K562 (cell line): ENCODE data around the gene OLFML2B. TPM values are rescaled to one million over a fixed set of nuclear protein-coding genes. Genes with fewer than 3 reads are reported as not detected.

Source experiments
- ATAC-seq: fragments of 200-7000 bp; cut with Tn5 transposase; 3 replicates; pipeline ENCODE4 v1.9.1; 2020; ENCODE audit warnings: moderate library complexity
- BruUV-seq: library from RNA; stranded (reverse); fragments of 400-500 nt; replicated peaks from 2 replicates; lab custom pipeline; 2021; lab: Mats Ljungman, UMichigan
- CTCF ChIA-PET: fragments of 300-600 bp; formaldehyde crosslinking; extraction: SDS; loops from one replicate; lab custom pipeline; 2021; ENCODE audit warnings: low intra/inter-chr PET ratio; lab: Yijun Ruan, JAX
- POLR2A ChIA-PET: fragments of 300-600, 350-650 bp; sonication (Branson Sonifier 250); formaldehyde crosslinking; extraction: SDS; loops from one replicate; lab custom pipeline; 2021; ENCODE audit warnings: antibody characterized with exemption, inconsistent platforms; lab: Yijun Ruan, JAX
- DNase-seq, 4 experiments: peaks; one replicate each; pipeline versions ENCODE4 v3.0.0 to v3.0.0-alpha.2; 2011 to 2018; ENCODE audit warnings: low spot score in 3 of 4, mixed read lengths in 3 of 4; ENCODE audit errors: extremely low read depth in 1 of 4
- FAIRE-seq: peaks from 2 replicates; lab custom pipeline; 2011; peaks lifted over from hg19 to GRCh38; lab: Jason Lieb, UNC
- H2AFZ ChIP-seq: 2 replicates; pipeline ENCODE4 v1.6.0; 2011; ENCODE audit warnings: low read depth, low read length, control low read depth, inconsistent platforms
- H3K27ac ChIP-seq: fragments of 200-600 bp; 3 replicates; pipeline ENCODE4 v1.8.0; 2011; ENCODE audit warnings: low read depth, mild to moderate bottlenecking, control low read depth, inconsistent platforms, low read length, moderate library complexity, mixed read lengths; ENCODE audit errors: extremely low read depth
- H3K27me3 ChIP-seq, 2 experiments: fragments of 300-600 bp in 1 of 2; 2 replicates in 1 of 2; 3 replicates in 1 of 2; pipeline versions ENCODE4 v1.6.0 to v1.8.0; 2011; ENCODE audit warnings: inconsistent platforms in 2 of 2, low read length in 2 of 2, mild to moderate bottlenecking in 1 of 2, mixed read lengths in 1 of 2, moderate library complexity in 1 of 2; ENCODE audit not compliant: control insufficient read depth in 2 of 2, insufficient read depth in 2 of 2
- H3K36me3 ChIP-seq: fragments of 300-600 bp; 3 replicates; pipeline ENCODE4 v1.8.0; 2011; ENCODE audit warnings: mild to moderate bottlenecking, low read length, inconsistent platforms; ENCODE audit not compliant: control insufficient read depth, insufficient read depth
- H3K4me1 ChIP-seq, 2 experiments: fragments of 200-600 bp in 1 of 2; replicated peaks in 1 of 2; 2 replicates in 1 of 2; 3 replicates in 1 of 2; pipeline versions ENCODE4 v1.5.1 to v1.8.0; 2011; ENCODE audit warnings: inconsistent platforms in 2 of 2, low read length in 2 of 2, mild to moderate bottlenecking in 1 of 2, mixed read lengths in 1 of 2, moderate library complexity in 1 of 2; ENCODE audit not compliant: control insufficient read depth in 2 of 2, insufficient read depth in 2 of 2
- H3K4me2 ChIP-seq: 2 replicates; pipeline ENCODE4 v1.6.1; 2011; ENCODE audit warnings: low read length, control low read depth, inconsistent platforms, mixed read lengths; ENCODE audit not compliant: insufficient read depth
- H3K4me3 ChIP-seq: fragments of 200-600 bp; sonication (generic), shearing (Covaris generic); 2 replicates; pipeline ENCODE4 v1.5.1; 2016; ENCODE audit warnings: control low read depth, inconsistent platforms
- H3K79me2 ChIP-seq: fragments of 200-600 bp; 3 replicates; pipeline ENCODE4 v1.8.0; 2011; ENCODE audit warnings: low read length, inconsistent platforms; ENCODE audit not compliant: control insufficient read depth, insufficient read depth
- H3K9ac ChIP-seq, 2 experiments: 2 replicates each; pipeline versions ENCODE4 v1.6.0 to v1.6.1; 2011; ENCODE audit warnings: low read depth in 2 of 2, low read length in 2 of 2, control low read depth in 1 of 2, inconsistent platforms in 1 of 2, mild to moderate bottlenecking in 1 of 2, mixed read lengths in 1 of 2; ENCODE audit not compliant: insufficient read depth in 1 of 2
- H3K9me1 ChIP-seq: one replicate; pipeline ENCODE4 v1.6.0; 2011; ENCODE audit warnings: inconsistent platforms, mild to moderate bottlenecking, low read length, moderate library complexity; ENCODE audit not compliant: control insufficient read depth, insufficient read depth
- H3K9me3 ChIP-seq: replicated peaks from 2 replicates; pipeline ENCODE4 v1.5.1; 2011; ENCODE audit warnings: low read depth, low read length, inconsistent platforms; ENCODE audit not compliant: control insufficient read depth, insufficient read depth
- H4K20me1 ChIP-seq: replicated peaks from 2 replicates; pipeline ENCODE4 v1.6.1; 2011; ENCODE audit warnings: low read length, inconsistent platforms, mixed read lengths; ENCODE audit not compliant: control insufficient read depth, insufficient read depth
- CEBPB ChIP-seq: fragments of 450-650 bp; IDR thresholded peaks from 2 replicates; pipeline ENCODE4 v1.6.1; 2016; ENCODE audit warnings: missing genetic modification characterization, missing compliant biosample characterization
- CEBPG ChIP-seq, 3 experiments: fragments of 200-800 bp in 1 of 3; sonication (Bioruptor generic) in 1 of 3; sonication (generic) in 1 of 3; formaldehyde crosslinking in 1 of 3; IDR thresholded peaks in 2 of 3; conservative IDR thresholded peaks in 1 of 3; 2 replicates each; pipeline versions ENCODE4 v1.6.1 to v1.8.0; 2016 to 2022; ENCODE audit warnings: missing compliant biosample characterization in 2 of 3, missing genetic modification characterization in 2 of 3, mild to moderate bottlenecking in 1 of 3, missing genetic modification reagents in 1 of 3
- CHD1 ChIP-seq: fragments of 200-600 bp; sonication (generic); IDR thresholded peaks from one replicate; pipeline ENCODE4 v1.6.1; 2012; ENCODE audit warnings: mild to moderate bottlenecking, moderate library complexity, low read length, inconsistent platforms
- MED1 ChIP-seq: sonication (generic); formaldehyde crosslinking; IDR thresholded peaks from 2 replicates; pipeline ENCODE4 v1.8.1; 2023; ENCODE audit warnings: missing genetic modification reagents, borderline replicate concordance
- SMC3 ChIP-seq: conservative IDR thresholded peaks from 2 replicates; pipeline ENCODE4 v1.6.1; 2011; ENCODE audit warnings: low read depth, low read length, improper control_type of control experiment; ENCODE audit not compliant: insufficient read depth
- STAG1 ChIP-seq: sonication (generic); formaldehyde crosslinking; IDR thresholded peaks from 2 replicates; pipeline ENCODE4 v1.5.0; 2020; ENCODE audit warnings: missing genetic modification reagents, borderline replicate concordance
- WGBS: fragments of 100-300 bp; shearing (Covaris generic); methylation state at CpG from one replicate; pipeline ENCODE4 v1.1.6; 2016; ENCODE audit warnings: low coverage, mixed read lengths; ENCODE audit not compliant: insufficient coverage; ENCODE audit errors: missing lambda C conversion rate; 5-methylcytosine and 5-hydroxymethylcytosine counted together
- in situ Hi-C: fragments of 300-500 bp; cut with MboI; formaldehyde crosslinking; loops from 4 replicates; pipeline ENCODE4 v1.15.0; 2018; ENCODE audit warnings: inconsistent platforms, mixed read lengths
- intact Hi-C: fragments of 100-400 bp; cut with micrococcal nuclease; formaldehyde crosslinking; loops from 2 replicates; pipeline ENCODE4 v1.14.2; 2022
- polyA plus RNA-seq, 8 experiments: library from polyadenylated mRNA; depleted of rRNA in 4 of 8; stranded (reverse) in 5 of 8; unstranded in 3 of 8; fragments of >200 nt; fragmentation: Nextera tagmentation in 2 of 8; fragmentation: Illumina TruSeq in 1 of 8; extraction: Ambion mirVana in 2 of 8; extraction: Trizol in 1 of 8; gene quantifications; 2 replicates each; pipeline versions ENCODE4 v1.2.1 to v1.2.3, GENCODE V29; 2011 to 2014; ENCODE audit warnings: inconsistent platforms in 1 of 8, missing spikeins in 1 of 8
- total RNA-seq, 7 experiments: library from RNA; depleted of rRNA in 6 of 7; stranded (reverse); fragments of >200 nt in 6 of 7; fragmentation: Illumina TruSeq in 2 of 7; extraction: Trizol in 2 of 7; gene quantifications; 2 replicates each; pipeline versions ENCODE4 v1.2.1 to v1.2.3, GENCODE V29; 2011 to 2021; ENCODE audit warnings: low replicate concordance in 1 of 7

OLFML2B gene
- total and polyA plus RNA-seq, 9 of the 15 experiments (the other 6 are each of a cell fraction or from before 2014, with no cell fraction given): not detected

DNA sequence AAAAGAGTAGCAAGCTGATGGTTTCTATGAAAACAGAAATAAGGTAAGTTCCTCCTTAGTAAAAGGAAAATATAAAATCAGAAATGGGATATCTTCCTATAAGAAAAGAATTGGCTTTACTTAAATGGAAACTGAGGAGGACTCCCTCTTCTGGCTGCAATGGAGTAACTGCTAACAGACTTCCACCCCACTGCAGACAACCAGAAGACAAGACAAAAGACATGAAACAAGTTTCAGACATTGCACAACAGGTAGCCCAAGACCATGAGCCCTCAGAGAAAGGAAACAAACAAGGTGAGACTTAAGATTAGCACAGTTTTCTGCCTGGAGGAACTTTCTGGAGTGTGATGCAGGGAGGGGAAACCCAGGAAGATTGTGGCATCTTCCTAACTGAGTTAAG lies 17.0 kb upstream of the OLFML2B start (continued):
- TF ChIP-seq CHD1 (no peak), CEBPG (CRISPR knock-in tag; IDR thresholded peaks at IDR 0.05) (0 out of 2 replicates have a peak, but pooled peaks have one; percentile 25), CEBPG (tag; conservative IDR thresholded peaks at IDR 0.05 in 1 of 2, IDR thresholded peaks at IDR 0.05 in 1 of 2) (peak; percentile 24 to 51; a peak in 1 of 4 replicates), MED1 (CRISPR knock-in tag) (no peak), CEBPB (peak; percentile 65), SMC3 (0 out of 2 replicates have a peak, but pooled peaks have one; percentile 14)

DNA sequence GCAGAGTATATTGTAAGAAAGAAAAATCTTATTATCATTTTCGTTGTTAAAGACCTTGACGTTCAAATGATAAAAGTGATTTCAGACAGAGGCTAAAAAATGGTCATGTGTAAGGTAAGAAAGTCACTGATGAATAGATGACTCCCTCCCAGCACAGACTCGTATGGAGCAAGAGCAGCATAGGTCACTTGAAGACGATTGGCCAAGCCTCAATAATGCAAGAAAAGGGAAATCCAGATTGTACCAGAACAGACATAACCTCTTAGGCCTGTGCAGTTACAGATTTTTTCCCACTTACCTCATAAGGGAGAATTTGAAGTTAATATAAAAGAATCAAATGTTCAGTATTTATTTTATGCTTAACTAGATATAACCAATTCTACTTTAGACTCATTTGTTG lies 16.3 kb upstream of the OLFML2B start:
- Histone ChIP-seq H3K4me2 (no peak overlapping the region), H3K79me2 (no peaks in the 10 kb centered on the region), H3K9ac (no peak overlapping the region), H3K9me1 (no peaks in the 10 kb centered on the region), H3K36me3 (no peaks in the 10 kb centered on the region), H4K20me1 (no peaks in the 10 kb centered on the region), H3K27ac (no peak overlapping the region), H2AFZ (no peak overlapping the region), H3K27me3 (peaks cover 0 to 6% of the 10 kb centered on the region in 2 experiments; a peak in 2 of 5 replicates), H3K4me1 (no peaks in the 10 kb centered on the region), H3K9me3 (no peaks in the 10 kb centered on the region; the same call in 1 of the 2 replicates), H3K4me3 (no peak overlapping the region)
- ChIA-PET CTCF (no interaction called here), POLR2A (no interaction called here)
- no TSS peak for BruUV-seq
- ATAC-seq: no peak
- no peak for TF ChIP-seq STAG1 (CRISPR knock-in tag)
- no peak for FAIRE-seq
- in situ Hi-C loops (no loop called here), intact Hi-C loops (no loop called here)
- 2% methylated on average over 4 of the region's 4 CpGs for WGBS
- no peak for DNase-seq
